Stimulated activated CD4-positive, alpha-beta T cell treated with anti-CD3 and anti-CD28 coated beads, Interleukin-4, amount 100 ng/mL, for 1 hour (primary cell): Measurements from ENCODE around the gene DYSF.

Experiments
- DNase-seq: peaks from one replicate; pipeline ENCODE4 v3.0.0-alpha.2; 2020

Gene DYSF

GRCh38 chr2:71697106-71698004 lies 244.0 kb downstream of the DYSF start:
- DNase-seq, result no peak

- no peak for DNase-seq
These were observed 246.1 kb downstream of the DYSF start for GRCh38 chr2:71699428-71699827.

GRCh38 chr2:71700041-71700657 lies 246.8 kb downstream of the DYSF start:
- no peak for DNase-seq

GRCh38 chr2:71700658-71701397 lies 247.5 kb downstream of the DYSF start:
- no peak for DNase-seq

GRCh38 chr2:71702071-71702970 lies 249.0 kb downstream of the DYSF start:
- DNase-seq, result no peak

- no peak for DNase-seq
These were observed 249.9 kb downstream of the DYSF start for GRCh38 chr2:71702971-71703898.

GRCh38 chr2:71704131-71704561 lies 250.8 kb downstream of the DYSF start:
- no peak for DNase-seq

- DNase-seq, result no peak
These were observed 251.3 kb downstream of the DYSF start for GRCh38 chr2:71704688-71705087.

GRCh38 chr2:71705171-71705960 lies 252.0 kb downstream of the DYSF start:
- no peak for DNase-seq

- DNase-seq, result no peak
These were observed 252.8 kb downstream of the DYSF start for GRCh38 chr2:71706121-71706520.

GRCh38 chr2:71706836-71707235 lies 253.5 kb downstream of the DYSF start:
- DNase-seq, result no peak

- DNase-seq, result no peak
These were observed 257.2 kb downstream of the DYSF start for GRCh38 chr2:71710367-71711132.

- DNase-seq, result no peak
These were observed 257.9 kb downstream of the DYSF start for GRCh38 chr2:71711133-71711855.

- no peak for DNase-seq
These were observed 258.9 kb downstream of the DYSF start for GRCh38 chr2:71712158-71712818.

- DNase-seq, result no peak
These were observed 260.5 kb downstream of the DYSF start for GRCh38 chr2:71713581-71714580.

GRCh38 chr2:71714601-71715240 lies 261.4 kb downstream of the DYSF start:
- no peak for DNase-seq
